Cardiac muscle cell (in vitro differentiated cells and primary cell): Measurements from ENCODE around the gene SPATA17. TPM values are rescaled to one million over a fixed set of nuclear protein-coding genes. Genes with fewer than 3 reads are reported as not detected.
A peak's percentile ranks its signal among the peaks of the same experiment; 100 is the strongest.
"Not testable (repeated sequence)": the region's sequence is repeated elsewhere in the genome, so short reads cannot be mapped to it uniquely, and the experiment has no call there.

Experiments used
- DNase-seq, 2 donors: peaks; one replicate each; pipeline versions ENCODE4 v3.0.0 to v3.0.0-alpha.2; 2010 to 2017; ENCODE audit warnings: low read depth in 1 of 2, low spot score in 1 of 2
- H3K27ac ChIP-seq: fragments of 200-600 bp; sonication (generic); 2 replicates; pipeline ENCODE4 v1.5.1; 2016
- H3K27me3 ChIP-seq: fragments of 200-600 bp; sonication (generic); 2 replicates; pipeline ENCODE4 v1.6.0; 2016; ENCODE audit warnings: control low read depth
- H3K36me3 ChIP-seq: fragments of 200-600 bp; sonication (generic); 2 replicates; pipeline ENCODE4 v1.5.1; 2016; ENCODE audit warnings: control low read depth
- H3K4me1 ChIP-seq: fragments of 200-600 bp; sonication (generic); 2 replicates; pipeline ENCODE4 v1.8.1; 2017; ENCODE audit warnings: low read depth, mild to moderate bottlenecking, mixed run types
- H3K4me3 ChIP-seq: fragments of 200-600 bp; sonication (generic); 2 replicates; pipeline ENCODE4 v1.5.1; 2016; ENCODE audit warnings: mild to moderate bottlenecking
- H3K9me3 ChIP-seq: fragments of 200-600 bp; sonication (generic); 2 replicates; pipeline ENCODE4 v1.5.1; 2017; ENCODE audit warnings: low read depth, mild to moderate bottlenecking, control low read depth
- polyA plus RNA-seq: library from polyadenylated mRNA; unstranded; fragments of >200 nt; fragmentation: Nextera tagmentation; extraction: Ambion mirVana; gene quantifications from 2 replicates; pipeline ENCODE4 v1.2.1, GENCODE V29; 2016
- total RNA-seq: library from RNA; depleted of rRNA; stranded (reverse); fragments of >200 nt; gene quantifications from 2 replicates; pipeline ENCODE4 v1.2.3, GENCODE V29; 2016
- TF ChIP-seq, protein P1 (sequence below): IDR thresholded peaks from 2 replicates; pipeline ENCODE4 v1.5.1; 2012; ENCODE audit warnings: low read depth, mild to moderate bottlenecking, low read length

The SPATA17 gene, protein sequence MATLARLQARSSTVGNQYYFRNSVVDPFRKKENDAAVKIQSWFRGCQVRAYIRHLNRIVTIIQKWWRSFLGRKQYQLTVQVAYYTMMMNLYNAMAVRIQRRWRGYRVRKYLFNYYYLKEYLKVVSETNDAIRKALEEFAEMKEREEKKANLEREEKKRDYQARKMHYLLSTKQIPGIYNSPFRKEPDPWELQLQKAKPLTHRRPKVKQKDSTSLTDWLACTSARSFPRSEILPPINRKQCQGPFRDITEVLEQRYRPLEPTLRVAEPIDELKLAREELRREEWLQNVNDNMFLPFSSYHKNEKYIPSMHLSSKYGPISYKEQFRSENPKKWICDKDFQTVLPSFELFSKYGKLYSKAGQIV
- total RNA-seq (1.2 TPM in 2 replicates), polyA plus RNA-seq (2.6 and 6.5 TPM in 2 replicates)

DNA sequence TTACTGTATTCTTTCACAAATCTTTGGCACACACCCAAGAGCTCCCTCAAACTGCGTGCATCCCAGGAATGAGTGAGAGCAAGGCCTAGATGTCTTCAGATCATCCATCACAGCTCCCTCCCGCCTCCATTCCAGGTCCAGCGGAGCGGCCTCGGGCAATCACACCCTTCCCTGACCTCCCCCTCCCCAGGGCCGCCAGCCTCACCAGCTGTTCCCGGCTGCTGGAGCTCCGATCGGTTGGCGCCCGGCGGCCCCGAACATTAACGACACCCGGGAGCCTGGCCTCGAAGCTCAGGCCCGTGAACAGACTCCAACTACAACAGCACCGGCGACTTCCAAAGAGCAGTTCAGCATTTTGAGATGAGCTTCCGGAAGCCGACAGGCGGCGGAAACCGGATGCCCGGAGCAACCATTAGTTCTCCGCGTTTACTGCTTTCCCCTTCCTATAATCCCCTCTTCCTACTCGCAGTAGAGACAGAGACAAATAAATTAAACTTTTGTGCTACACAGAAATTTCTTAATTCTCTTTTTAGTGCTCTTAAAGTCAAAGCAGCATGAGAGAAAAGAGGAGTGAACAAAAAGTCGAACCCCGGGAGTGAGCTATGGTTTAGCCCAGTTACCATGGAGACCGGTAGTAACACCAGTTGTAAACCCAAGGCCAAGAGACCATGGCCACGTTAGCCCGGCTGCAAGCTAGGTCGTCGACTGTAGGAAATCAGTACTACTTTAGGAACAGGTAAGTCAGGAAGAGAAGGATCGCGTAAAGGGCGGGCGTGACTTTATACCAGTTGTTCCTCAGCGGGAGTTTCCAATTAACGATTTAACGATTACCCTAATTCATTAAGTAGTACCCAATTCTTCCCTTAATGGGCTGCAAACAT is at the start of gene SPATA17, which contains the start of gene GPATCH2:
Gene SPATA17, plus strand, starts transcription at position 634 of the 881 bp plus-strand sequence. Its CDS starts 35 bp downstream, at position 669.
Gene GPATCH2, minus strand, starts transcription at position 380 of the 881 bp plus-strand sequence. Its CDS starts 119 bp downstream, at position 261.
- H3K4me1 ChIP-seq, result peaks cover 17% of the 10 kb centered on the region
- TF ChIP-seq, protein P1, sequence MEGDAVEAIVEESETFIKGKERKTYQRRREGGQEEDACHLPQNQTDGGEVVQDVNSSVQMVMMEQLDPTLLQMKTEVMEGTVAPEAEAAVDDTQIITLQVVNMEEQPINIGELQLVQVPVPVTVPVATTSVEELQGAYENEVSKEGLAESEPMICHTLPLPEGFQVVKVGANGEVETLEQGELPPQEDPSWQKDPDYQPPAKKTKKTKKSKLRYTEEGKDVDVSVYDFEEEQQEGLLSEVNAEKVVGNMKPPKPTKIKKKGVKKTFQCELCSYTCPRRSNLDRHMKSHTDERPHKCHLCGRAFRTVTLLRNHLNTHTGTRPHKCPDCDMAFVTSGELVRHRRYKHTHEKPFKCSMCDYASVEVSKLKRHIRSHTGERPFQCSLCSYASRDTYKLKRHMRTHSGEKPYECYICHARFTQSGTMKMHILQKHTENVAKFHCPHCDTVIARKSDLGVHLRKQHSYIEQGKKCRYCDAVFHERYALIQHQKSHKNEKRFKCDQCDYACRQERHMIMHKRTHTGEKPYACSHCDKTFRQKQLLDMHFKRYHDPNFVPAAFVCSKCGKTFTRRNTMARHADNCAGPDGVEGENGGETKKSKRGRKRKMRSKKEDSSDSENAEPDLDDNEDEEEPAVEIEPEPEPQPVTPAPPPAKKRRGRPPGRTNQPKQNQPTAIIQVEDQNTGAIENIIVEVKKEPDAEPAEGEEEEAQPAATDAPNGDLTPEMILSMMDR, result peak; percentile 25
- H3K36me3 ChIP-seq, result no peaks in the 10 kb centered on the region
- H3K4me3 ChIP-seq, result peak within 1 kb of the TSS; percentile 82
- H3K27me3 ChIP-seq, result no peaks in the 10 kb centered on the region
- DNase-seq, result peak; percentile 89 to 94
- H3K27ac ChIP-seq, result peak within 1 kb of the TSS; percentile 99
- H3K9me3 ChIP-seq, result no peaks in the 10 kb centered on the region

DNA sequence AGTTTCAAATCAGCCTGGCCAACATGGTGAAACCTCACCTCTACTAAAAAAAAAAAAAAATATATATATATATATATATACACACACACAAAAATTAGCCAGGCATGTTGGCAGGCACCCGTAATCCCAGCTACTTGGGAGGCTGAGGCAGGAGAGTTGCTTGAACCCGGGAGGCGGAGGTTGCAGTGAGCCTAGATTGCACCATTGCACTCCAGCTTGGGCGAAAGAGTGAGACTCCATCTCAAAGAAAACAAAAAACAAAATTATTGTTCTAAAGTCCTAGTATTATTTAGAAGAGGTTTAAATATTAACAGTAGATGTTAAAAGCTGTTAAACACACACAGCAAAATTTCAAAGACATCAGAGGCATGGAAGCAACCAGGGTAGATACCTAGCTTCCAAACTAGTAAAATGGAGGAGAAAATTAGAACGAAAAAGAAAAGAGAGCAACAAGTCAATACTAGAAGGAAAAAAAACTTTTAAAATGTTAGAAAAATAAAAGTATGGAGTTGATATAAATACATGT is 46.8 kb upstream of the SPATA17 start:
- H3K9me3 ChIP-seq, H3K4me1 ChIP-seq, H3K4me3 ChIP-seq, H3K27me3 ChIP-seq, H3K27ac ChIP-seq, DNase-seq, H3K36me3 ChIP-seq: not testable (repeated sequence)

DNA sequence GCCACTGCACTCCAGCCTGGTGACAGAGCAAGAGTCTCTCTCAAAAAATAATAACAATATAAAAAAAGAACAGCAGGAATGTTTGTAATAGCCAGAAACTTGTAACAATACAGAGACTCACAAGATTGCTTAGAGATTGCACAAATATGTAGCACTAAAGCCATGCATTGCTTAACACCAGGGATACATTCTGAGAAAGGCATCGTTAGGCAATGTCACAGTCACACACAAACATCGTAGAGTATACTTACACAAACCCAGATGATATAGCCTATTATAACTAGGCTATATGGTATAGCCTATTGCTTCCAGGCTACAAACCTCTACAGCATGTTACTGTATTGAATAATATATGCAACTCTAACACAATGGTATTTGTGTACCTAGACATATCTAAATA is 45.6 kb upstream of the SPATA17 start:
- TF ChIP-seq, protein P1, result no peak
- no peak overlapping the region for H3K4me3 ChIP-seq
- no peaks in the 10 kb centered on the region for H3K4me1 ChIP-seq

DNA sequence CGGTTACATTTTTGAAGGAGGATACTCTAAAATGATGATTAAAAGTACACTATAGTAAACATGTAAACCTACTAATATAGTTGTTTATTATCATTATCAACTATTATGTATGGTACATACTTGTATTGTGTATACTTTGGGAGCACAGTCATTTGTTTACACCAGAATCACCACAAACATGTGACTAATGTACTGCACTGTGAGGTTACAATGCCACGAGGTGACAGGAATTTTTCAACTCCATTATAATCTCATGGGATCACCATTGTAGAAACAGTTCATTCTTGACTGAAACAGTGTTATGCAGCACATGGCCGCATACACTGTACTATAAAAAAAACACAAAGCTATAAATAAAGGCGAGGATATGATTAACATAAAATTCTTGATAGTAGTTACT is 44.6 kb upstream of the SPATA17 start:
- no peaks in the 10 kb centered on the region for H3K4me1 ChIP-seq
- no peak overlapping the region for H3K4me3 ChIP-seq
- no peak for DNase-seq
- H3K27ac ChIP-seq, result no peak overlapping the region
- no peaks in the 10 kb centered on the region for H3K9me3 ChIP-seq
- no peaks in the 10 kb centered on the region for H3K27me3 ChIP-seq
- H3K36me3 ChIP-seq, result no peaks in the 10 kb centered on the region
- TF ChIP-seq, protein P1, result no peak

More for the DNA sequence above, 45.6 kb upstream of the SPATA17 start:
- no peak overlapping the region for H3K27ac ChIP-seq
- DNase-seq, result peak in 1 of 2 donors; percentile 62
- H3K36me3 ChIP-seq, result no peaks in the 10 kb centered on the region
- no peaks in the 10 kb centered on the region for H3K9me3 ChIP-seq
- no peaks in the 10 kb centered on the region for H3K27me3 ChIP-seq

DNA sequence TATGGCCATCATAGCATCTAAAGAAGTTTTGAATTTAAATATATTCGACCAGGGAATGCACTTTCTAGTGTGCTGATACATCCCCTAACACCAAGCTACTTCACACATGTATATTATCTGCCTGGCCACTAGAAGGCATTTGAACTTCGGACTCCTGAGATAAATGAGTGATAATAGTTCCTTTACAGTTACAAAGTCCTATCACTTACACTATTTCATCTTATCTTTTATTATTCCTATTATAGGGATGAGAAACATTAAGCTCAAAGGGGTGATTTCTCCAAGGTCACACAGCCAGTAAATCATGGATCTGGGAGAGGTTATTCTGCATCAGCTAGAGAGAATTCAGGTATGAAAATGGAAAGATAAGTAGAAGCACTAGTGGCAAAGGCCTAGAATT is 40.5 kb upstream of the SPATA17 start:
- no peak for DNase-seq
- Histone ChIP-seq H3K9me3 (no peaks in the 10 kb centered on the region), H3K4me3 (no peak overlapping the region), H3K36me3 (no peaks in the 10 kb centered on the region), H3K27me3 (no peaks in the 10 kb centered on the region), H3K4me1 (no peaks in the 10 kb centered on the region), H3K27ac (no peak overlapping the region)
- TF ChIP-seq, protein P1, result no peak
